Thyroid gland (tissue), 4 donors: ENCODE results near the gene YIF1B.

Source experiments
- CTCF ChIP-seq, 6 experiments: fragments of 200-600 bp in 3 of 6; fragments of 450-650 bp in 3 of 6; sonication (generic) in 3 of 6; IDR thresholded peaks; one replicate each; pipeline ENCODE4 v1.5.1; 2016 to 2019; ENCODE audit warnings: antibody characterized with exemption in 6 of 6, mild to moderate bottlenecking in 2 of 6, inconsistent platforms in 1 of 6, moderate library complexity in 1 of 6
- POLR2A ChIP-seq, 2 donors: fragments of 450-650 bp; IDR thresholded peaks; one replicate each; pipeline ENCODE4 v1.6.1; 2017; ENCODE audit warnings: antibody characterized with exemption in 2 of 2, mild to moderate bottlenecking in 2 of 2, moderate library complexity in 1 of 2

GRCh38 chr19:38266981-38267597 is 48.7 kb downstream of the YIF1B start:
- TF ChIP-seq CTCF (IDR thresholded peaks at IDR 0.05), result no peak
- no peak for TF ChIP-seq POLR2A (IDR thresholded peaks at IDR 0.05)
